ENCODE data around the gene NCCRP1. TPM values are rescaled to one million over a fixed set of nuclear protein-coding genes. Genes with fewer than 3 reads are reported as not detected.

The NCCRP1 gene
- total RNA-seq, 1 donor from 2014 or later: 0.86 TPM

GRCh38 chr19:39206122-39206521 is 9.4 kb downstream of the NCCRP1 start:
- Histone ChIP-seq H3K4me3 (no peak overlapping the region), H3K27ac (no peak overlapping the region), H3K36me3 (no peaks in the 10 kb centered on the region), H3K9me3 (no peaks in the 10 kb centered on the region), H3K4me1 (peaks cover 4% of the 10 kb centered on the region), H3K27me3 (ENCODE audit: low read depth) (peaks cover 28% of the 10 kb centered on the region)
- intact Hi-C loops (cut with DNase I): no loop called here
- TF ChIP-seq CTCF (IDR thresholded peaks at IDR 0.05): no peak
- ATAC-seq: no peak
- DNase-seq: no peak

- intact Hi-C loops (cut with DNase I): no loop called here
- peaks cover 21% of the 10 kb centered on the region for H3K27me3 ChIP-seq (ENCODE audit: low read depth)
- no peak for TF ChIP-seq CTCF (IDR thresholded peaks at IDR 0.05)
- H3K4me1 ChIP-seq: no peaks in the 10 kb centered on the region
- no peak for DNase-seq
- no peak overlapping the region for H3K27ac ChIP-seq
- no peaks in the 10 kb centered on the region for H3K36me3 ChIP-seq
- no peaks in the 10 kb centered on the region for H3K9me3 ChIP-seq
- H3K4me3 ChIP-seq: no peak overlapping the region
- no peak for ATAC-seq
Measured at GRCh38 chr19:39207293-39207836, 10.6 kb downstream of the NCCRP1 start.

GRCh38 chr19:39208175-39208795 is 11.5 kb downstream of the NCCRP1 start:
- DNase-seq: no peak
- intact Hi-C loops (cut with DNase I): no loop called here

GRCh38 chr19:39209196-39209595 is 12.4 kb downstream of the NCCRP1 start:
- peaks cover 6% of the 10 kb centered on the region for H3K27me3 ChIP-seq (ENCODE audit: low read depth)
- no peak for DNase-seq
- no peak overlapping the region for H3K4me3 ChIP-seq
- H3K27ac ChIP-seq: no peak overlapping the region
- no peaks in the 10 kb centered on the region for H3K36me3 ChIP-seq
- intact Hi-C loops (cut with DNase I): no loop called here
- TF ChIP-seq CTCF (IDR thresholded peaks at IDR 0.05): no peak
- H3K4me1 ChIP-seq: no peaks in the 10 kb centered on the region
- no peaks in the 10 kb centered on the region for H3K9me3 ChIP-seq
- ATAC-seq: no peak

More at GRCh38 chr19:39208175-39208795, 11.5 kb downstream of the NCCRP1 start:
- Histone ChIP-seq H3K36me3 (no peaks in the 10 kb centered on the region), H3K9me3 (no peaks in the 10 kb centered on the region), H3K4me3 (no peak overlapping the region), H3K27ac (no peak overlapping the region), H3K27me3 (ENCODE audit: low read depth) (peaks cover 13% of the 10 kb centered on the region), H3K4me1 (no peaks in the 10 kb centered on the region)
- no peak for ATAC-seq
- TF ChIP-seq CTCF (IDR thresholded peaks at IDR 0.05): no peak

DNA sequence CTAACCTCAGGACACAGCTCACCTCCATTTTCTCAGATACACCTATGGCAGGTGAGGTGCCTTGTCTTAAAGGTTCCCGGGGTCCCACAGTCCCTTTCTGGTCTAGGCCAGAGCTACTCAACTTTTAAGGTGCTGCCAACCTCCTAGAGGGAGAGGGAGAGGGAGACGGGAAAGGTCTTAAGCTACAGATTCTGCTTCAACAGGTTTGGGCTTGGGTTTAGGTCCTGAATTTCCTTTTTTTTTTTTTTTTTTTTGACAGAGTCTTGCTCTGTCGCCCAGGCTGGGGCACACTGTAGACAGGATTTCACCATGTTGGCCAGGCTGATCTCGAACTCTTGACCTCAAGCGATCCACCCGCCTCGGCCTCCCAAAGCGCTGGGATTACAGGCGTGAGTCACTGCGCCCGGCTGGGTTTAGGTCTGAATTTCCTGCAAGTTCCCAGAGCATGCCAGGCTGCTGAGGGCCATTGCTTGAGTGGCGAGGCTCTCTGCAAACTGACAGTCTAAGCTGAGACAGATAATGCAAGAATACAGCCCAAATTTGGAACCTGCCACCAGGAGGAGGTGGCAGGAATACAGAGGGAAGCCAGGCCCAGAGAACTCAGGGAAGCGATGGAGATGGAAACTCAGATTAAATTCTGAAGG is 15.1 kb downstream of the NCCRP1 start:
- Histone ChIP-seq H3K4me1 (no peaks in the 10 kb centered on the region), H3K36me3 (no peaks in the 10 kb centered on the region), H3K27ac (no peak overlapping the region), H3K27me3 (ENCODE audit: low read depth) (peaks cover 8% of the 10 kb centered on the region), H3K4me3 (no peak overlapping the region), H3K9me3 (no peaks in the 10 kb centered on the region)
- no peak for TF ChIP-seq CTCF (IDR thresholded peaks at IDR 0.05)
- DNase-seq (no peak), ATAC-seq (no peak)
- intact Hi-C loops (cut with DNase I): no loop called here

Measured in lower lobe of right lung (tissue), 2 donors.